DMS79 treated with DMSO at 0.1 percent for 48 hours (cell line): ENCODE data around the gene TBX3.

Source experiments
- DNase-seq: peaks from one replicate; lab custom pipeline; 2025; lab: John Stamatoyannopoulos, UW

TBX3 gene

DNA sequence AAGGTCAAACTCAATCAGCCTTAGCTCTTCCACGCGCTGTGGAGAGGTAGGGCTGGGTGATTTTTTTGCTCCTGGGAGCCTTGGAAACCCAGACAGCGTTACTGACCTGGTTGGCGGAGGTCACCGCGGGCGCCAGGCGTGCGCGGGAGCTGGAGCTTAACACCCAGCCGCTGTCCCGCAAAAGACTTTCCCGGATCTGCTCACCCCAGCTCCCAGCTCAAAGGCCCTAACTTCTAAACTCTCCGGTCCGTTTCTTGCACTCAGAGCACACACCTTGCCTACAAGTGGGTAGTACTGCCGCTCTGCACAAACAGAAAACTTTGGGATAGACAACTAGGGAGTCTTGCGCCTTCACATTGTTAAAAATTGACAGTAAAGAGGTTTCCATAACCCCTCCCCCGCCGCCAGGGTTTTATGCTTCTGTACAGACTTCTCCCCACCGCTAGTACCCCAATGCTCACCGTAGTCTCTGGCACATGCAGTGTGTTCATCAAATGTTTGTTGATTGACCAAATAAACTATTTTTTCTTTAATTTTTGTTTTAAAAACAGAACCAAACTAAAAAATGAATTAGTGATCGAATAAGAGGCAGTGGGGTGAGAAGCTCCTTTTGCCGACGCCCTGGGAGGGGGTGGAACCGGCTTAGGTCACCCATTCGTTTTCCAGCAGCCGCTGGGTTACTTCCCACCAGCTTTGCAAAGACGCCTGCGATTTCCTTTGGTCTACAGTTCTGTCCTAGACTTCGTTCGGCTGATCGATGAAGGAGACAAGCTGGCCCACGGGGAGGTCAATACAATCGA, 12.7 kb upstream of the TBX3 start:
- DNase-seq: no peak

GRCh38 chr12:114695305-114695592, 11.3 kb upstream of the TBX3 start:
- DNase-seq: no peak

DNA sequence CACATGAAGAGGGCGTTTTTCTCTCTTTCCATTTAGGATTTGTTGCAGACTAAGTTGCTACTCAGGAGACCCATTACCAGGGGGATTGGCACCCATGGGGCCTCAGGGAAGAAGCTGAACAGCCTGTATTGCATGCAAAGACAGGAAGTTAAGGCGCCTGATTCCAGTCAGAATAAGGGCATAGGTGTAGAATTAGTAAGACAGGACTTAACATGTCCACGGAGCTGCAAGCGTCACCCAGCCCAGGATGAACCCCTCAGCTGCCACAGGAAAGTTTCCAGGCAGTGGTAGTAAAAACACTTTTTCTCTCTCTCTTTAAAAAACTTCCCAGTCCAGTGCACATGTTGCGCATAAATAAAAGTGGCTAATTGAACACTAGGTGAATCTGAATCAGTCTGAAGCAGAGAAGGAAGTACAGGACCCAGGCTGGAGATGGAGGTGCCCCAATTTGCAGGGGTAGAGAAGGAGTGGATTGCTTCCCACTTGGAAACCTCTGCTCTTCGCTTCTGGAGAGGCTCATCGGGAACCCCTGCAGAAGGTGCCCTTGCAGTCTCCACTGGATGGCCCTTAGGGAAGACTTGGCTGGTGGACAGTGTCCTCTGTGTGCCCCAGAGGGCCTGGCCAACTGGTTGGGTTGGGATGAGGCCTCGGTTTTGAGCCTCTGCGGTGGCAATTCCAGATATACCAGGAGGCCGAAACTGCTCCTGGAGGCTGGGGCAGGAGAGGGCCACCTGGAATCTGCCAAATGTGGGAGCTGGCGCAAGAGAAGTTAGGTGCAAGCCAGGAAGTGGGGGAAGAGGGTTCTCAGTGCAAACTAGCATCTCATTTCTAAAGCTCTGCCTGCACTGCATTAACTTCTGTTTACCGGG, 10.7 kb upstream of the TBX3 start:
- no peak for DNase-seq

DNA sequence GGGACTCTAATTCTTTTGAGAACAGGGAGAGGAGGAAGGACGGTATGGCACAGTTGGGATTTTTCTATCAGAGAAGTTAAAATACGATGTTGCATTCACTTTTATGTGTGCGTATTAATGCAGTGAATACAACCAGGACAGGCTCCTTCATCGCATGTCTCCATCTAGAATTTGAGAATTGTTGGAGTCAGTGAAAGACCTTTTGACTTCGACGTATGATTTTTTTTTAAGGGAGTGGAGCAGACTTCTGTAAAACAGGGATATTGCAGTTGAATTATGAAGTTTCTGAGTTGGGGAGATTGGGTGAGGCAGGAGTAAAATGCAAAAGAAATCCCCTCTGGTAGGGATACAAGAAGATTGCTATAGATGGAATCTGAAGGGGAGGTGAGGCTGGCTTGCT, 9.6 kb upstream of the TBX3 start:
- no peak for DNase-seq

DNA sequence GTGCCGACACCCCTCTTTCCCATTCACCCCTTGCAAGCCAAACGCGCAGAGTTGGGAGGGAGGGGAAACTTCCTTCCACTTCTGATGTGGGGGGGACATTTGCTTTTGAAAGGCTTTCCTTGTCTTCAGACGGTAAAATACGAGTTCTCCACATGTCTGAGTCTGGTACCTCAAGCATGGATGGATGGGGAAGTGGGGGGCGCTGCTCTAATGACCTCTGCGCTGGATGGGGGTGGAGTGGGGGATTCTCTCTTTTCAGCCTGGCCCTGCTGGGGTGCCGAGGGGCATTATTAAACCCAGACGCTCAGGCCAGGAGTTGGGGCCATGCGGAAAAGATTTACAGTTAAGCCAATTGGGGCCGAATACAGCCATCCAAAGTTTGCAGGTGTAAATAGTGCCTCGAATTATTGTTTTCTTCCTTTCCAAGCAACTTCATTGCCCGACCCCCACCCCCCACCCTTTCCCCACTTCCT, 9.1 kb upstream of the TBX3 start:
- no peak for DNase-seq

GRCh38 chr12:114692186-114693058, 8.4 kb upstream of the TBX3 start:
- DNase-seq: no peak

- no peak for DNase-seq
Measured at GRCh38 chr12:114691763-114692185, 7.8 kb upstream of the TBX3 start.

DNA sequence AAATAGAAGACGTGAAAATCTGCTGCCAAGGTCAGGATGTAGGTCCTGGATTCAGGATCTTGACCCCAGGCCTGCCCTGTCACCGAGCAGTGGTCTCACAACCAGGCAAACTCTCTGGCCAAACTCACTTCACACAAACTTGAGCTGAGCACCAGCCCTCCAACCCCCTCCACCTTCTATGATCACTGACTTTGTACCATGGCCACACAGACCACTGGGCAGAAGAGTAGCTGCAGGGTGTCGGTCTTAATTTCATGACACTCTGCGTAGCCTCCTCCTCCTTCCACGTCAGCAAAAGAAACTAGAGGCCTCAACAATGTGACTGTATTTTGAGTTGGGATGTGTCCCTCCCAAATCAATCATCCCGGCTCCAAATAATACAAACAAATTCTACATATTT, 7.2 kb upstream of the TBX3 start:
- no peak for DNase-seq

DNA sequence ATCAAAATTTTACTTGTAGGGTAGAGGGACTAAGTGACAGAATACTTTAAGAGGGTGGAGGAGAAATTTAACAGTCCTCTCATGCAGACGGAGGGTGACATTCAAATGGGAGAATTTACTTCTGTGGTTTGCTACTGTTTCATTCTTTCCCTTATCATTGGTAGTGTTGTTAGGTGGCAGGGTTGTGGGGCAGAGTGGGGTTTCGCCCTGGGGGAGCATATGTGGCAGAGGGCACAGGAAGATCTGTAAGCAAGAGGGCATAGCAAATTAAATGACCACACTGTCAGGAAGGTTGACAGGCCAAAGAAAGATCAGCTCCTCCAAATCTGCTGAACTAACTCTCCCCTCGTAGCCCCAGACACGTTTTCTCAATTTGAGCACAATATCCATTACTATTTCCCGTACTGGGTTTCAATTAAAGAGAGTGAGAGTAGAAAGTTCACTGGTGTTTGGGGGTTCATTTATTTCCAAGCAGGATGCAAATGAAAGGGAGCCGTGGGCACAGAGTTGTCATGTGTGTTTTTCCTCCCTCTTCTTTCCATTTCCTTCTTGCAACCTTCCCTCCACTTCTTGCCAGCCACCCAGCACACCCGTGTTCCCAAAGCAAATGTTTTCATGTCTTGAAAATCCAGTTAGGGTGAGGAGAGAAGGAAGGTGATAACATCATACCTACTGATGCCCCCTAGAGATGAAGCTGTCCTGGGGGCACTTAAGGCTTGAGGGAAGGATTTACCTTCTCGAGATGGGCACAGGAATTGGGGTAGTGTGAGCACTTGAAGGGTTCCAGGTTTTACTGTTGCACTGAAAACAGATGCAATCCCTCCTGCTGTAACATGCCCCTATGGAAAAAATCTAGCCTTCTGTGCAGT, 6.5 kb upstream of the TBX3 start:
- DNase-seq: no peak

DNA sequence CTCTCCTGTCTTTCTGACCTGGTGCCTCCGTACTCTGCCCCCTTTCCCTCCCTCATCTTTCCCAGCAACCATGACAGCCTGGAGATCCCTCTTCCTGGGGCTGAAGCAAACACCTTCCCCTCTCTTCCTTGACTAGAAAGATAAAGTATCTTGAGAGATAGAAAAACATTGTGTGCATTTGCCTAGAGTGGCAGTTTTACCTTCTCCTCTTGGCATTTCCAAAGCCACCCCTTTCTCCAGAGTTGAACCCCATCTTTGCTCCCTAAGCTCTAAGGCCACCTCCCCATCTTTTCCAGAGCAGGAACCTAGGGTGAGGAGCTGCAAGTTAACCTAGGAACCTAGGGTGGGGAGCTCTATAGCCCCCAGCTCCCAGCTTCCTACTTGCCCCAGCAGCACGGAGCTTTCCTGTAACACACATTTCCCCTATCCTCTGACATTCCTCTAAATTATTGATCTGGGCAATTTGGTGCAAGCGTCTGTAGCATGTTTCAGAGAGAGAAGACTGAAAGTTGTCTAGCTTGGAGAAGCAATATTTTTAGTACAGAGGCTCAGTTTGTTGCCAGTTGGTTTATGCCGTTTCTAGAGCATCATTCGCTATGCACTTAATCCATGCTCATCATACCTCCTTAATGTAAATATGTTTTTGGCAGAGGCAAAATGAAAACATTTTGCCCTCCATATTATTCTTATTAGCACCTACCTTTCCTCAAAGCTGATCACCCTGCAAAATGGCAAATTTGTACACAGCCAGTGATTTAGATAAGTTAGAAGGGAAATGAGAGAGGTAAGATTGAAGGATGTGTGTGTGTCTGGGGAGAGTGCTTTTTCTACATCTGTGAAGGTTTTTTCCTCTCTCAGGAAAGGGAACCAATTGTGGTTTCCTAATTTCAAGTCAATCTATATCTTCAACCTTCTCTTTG, 5.4 kb upstream of the TBX3 start:
- DNase-seq: no peak

DNA sequence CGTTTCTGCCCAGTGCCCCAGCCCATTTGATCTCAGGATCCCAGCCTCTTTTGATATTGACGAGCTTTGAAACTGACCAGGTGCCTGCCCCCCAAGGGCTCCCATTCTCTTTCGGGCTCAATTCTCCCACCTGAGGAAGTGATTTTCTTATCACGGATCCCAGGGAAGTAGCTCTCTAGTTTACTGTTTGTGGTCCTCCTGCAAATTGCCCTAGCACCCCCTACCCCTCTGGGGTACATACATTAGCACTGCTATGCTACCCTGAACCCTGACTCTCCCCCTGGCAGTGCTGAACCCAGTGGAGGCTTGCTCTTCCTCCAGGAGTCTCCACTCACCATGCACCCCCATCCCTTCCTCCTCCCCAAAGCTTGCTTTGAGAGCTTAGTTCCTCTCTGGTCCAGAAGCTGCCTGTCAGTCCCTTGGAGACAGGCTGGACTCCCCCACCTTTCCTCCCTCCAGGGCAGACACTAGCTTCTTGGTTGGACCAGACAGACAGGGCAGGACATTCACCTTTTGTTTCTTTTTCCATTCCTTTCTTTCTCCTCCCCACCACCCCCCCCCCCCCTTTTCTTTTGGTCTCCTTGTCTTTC, 4.4 kb upstream of the TBX3 start:
- DNase-seq: no peak

DNA sequence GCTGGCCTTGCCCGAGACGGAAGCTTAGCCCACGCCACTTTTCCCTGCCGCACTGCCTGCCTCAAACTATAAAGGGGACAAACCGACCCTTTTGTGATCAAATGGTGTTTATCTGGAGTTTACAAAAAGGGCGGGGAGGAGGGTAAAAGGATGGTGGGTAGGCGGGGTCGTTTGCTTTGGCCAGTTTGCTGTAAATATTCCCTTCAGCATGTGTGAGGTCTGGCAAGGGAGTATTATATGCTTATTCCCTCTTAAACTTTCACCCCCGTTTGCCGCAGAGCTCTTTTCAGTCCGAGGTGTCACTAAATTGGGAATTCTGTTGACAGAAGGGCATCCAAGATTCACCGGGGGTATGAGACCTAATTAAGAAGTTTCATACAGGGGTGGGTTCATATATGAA, 3.8 kb upstream of the TBX3 start:
- no peak for DNase-seq

DNA sequence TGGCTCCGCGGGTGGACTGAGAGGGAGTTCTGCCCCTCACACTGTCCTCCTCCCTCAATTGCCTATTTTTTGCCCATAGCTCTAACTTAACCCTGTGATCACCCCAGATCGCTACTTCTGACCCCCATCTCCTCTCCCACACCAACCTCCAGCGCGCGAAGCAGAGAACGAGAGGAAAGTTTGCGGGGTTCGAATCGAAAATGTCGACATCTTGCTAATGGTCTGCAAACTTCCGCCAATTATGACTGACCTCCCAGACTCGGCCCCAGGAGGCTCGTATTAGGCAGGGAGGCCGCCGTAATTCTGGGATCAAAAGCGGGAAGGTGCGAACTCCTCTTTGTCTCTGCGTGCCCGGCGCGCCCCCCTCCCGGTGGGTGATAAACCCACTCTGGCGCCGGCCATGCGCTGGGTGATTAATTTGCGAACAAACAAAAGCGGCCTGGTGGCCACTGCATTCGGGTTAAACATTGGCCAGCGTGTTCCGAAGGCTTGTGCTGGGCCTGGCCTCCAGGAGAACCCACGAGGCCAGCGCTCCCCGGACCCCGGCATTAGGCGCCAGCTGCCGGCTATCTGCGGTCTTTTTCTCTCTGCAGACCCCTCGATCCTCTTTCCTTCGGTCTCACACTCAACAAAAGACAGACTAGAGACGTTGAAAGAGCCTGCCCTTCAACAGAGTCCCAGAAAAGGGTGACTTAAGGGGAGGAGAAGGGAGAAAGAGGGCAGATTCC, 3.0 kb upstream of the TBX3 start:
- DNase-seq: no peak

DNA sequence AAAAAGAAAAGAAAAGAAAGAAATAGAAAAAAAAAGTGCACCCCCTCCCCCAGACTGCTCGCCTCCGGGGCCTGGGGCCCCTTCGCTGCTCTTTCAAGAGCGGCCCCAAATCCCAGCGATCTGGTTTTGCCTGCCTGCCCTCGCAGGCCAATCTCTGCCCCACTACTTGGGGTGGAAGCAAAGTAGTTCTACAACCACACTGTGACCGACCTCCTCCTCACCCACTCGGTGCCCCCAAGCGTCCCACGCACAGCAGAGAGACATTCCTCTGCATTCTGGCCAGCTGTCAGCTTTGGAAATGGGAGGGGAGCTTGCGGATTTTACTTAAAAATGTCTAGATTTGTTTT, 2.4 kb upstream of the TBX3 start:
- DNase-seq: no peak

DNA sequence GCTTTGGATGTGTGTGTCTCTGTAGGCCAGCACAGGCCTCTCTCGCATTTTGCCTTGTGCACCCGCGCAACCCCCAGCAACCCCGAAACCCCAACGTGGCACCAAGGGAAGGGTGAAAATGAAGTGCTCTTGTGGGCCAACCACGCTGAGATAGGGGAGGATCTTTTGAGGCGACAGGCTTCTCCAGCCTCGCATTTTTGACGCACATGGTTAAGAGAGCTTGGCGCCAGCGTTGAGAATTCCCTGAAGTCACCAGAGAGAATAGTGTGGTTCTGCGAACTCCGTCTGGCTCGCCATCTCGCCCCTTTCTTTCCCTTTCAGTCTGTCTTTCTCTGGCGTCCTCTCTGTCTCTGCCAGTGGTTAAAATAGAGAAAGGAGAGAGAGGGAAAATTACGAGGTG, 1.9 kb upstream of the TBX3 start:
- DNase-seq: no peak

GRCh38 chr12:114685320-114685781, 1.4 kb upstream of the TBX3 start:
- no peak for DNase-seq

DNA sequence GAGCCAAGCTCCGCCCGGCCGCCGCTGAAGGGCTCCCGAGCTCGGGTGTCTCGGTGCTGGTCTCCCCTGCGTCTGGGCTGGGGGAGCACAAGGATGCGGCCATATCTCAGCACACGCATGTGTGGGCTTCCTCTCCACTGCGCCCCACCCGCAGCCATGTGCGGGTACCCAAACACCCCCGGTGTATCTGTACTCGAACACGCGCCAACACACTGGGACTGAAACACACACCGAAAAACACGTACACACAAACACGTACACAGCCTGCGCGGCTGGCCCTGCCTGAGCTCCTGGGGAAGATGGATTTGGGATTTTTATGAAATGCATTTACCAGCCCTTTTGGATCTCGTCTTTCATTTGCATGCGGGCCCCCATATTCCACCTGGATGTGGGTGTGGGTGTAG, 897 bp upstream of the TBX3 start:
- no peak for DNase-seq

GRCh38 chr12:114683709-114684097, 272 bp downstream of the TBX3 start:
- DNase-seq: no peak
